HG02885 (cell line): ENCODE measurements around the gene DCAF17.
A peak's percentile ranks its signal among the peaks of the same experiment; 100 is the strongest.
"Not testable (repeated sequence)": the region's sequence is repeated elsewhere in the genome, so short reads cannot be mapped to it uniquely, and the experiment has no call there.

Experiments
- ATAC-seq: cut with Tn5 transposase; IDR thresholded peaks from one replicate; pipeline ENCODE4 v1.9.1; 2021; ENCODE audit warnings: mild to moderate bottlenecking; ENCODE audit not compliant: unreplicated experiment, poor library complexity

The DCAF17 gene

GRCh38 chr2:171410101-171410500, 23.9 kb upstream of the DCAF17 start:
- ATAC-seq = no peak

DNA sequence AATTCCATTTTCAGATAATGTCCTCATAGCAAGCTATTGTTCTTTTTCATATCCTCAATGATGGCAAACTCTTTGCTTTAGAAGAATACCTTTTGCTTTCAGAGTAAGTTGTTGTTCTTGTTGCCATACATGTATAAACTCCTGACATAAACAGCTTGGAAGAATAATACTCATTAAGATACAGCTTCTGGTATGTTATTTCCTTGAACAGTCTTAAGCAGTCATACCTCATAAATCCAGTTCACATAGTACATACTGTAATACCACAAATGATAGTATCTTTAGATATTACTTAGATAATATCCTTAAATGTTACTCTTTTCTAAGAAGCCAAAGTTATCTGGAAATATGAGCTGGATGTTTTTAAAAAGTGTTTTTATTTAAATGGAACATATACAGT, 23.4 kb upstream of the DCAF17 start:
- no peak for ATAC-seq

GRCh38 chr2:171411214-171411613, 22.8 kb upstream of the DCAF17 start:
- ATAC-seq = no peak

DNA sequence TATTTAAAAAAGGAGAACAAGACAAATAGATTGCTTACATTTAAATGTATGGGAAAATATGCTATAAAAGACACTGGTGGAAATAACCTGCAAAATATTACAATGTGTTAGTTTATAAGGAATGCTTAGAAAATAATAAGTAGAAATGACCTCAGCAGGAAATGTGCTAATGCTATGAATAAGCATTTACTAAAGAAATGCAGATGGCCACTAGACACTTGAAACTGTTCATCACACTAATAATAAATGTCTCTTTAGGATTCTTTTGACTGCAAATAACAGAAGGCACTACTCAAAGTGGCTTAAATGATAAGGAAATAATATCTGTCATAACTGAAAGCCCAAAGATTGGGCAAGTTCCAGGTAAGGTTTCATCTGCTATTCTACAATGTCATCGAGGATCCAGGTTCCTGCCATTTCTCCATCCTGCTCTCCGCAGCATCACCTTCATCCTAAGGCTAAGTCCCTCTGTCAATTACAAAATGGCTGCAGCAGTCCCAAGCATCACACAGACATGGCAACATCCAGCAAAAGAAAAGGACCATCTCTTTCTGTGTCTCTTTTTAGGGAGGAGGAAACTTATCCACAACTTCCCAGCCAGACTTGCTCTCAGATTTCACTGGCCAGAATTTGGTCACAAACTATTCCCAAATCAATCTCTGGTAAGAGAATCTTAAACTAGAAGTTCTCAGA, 22.1 kb upstream of the DCAF17 start:
- no peak for ATAC-seq

GRCh38 chr2:171412571-171413175, 21.4 kb upstream of the DCAF17 start:
- ATAC-seq = no peak

GRCh38 chr2:171414645-171415044, 19.4 kb upstream of the DCAF17 start:
- ATAC-seq = not testable (repeated sequence)

DNA sequence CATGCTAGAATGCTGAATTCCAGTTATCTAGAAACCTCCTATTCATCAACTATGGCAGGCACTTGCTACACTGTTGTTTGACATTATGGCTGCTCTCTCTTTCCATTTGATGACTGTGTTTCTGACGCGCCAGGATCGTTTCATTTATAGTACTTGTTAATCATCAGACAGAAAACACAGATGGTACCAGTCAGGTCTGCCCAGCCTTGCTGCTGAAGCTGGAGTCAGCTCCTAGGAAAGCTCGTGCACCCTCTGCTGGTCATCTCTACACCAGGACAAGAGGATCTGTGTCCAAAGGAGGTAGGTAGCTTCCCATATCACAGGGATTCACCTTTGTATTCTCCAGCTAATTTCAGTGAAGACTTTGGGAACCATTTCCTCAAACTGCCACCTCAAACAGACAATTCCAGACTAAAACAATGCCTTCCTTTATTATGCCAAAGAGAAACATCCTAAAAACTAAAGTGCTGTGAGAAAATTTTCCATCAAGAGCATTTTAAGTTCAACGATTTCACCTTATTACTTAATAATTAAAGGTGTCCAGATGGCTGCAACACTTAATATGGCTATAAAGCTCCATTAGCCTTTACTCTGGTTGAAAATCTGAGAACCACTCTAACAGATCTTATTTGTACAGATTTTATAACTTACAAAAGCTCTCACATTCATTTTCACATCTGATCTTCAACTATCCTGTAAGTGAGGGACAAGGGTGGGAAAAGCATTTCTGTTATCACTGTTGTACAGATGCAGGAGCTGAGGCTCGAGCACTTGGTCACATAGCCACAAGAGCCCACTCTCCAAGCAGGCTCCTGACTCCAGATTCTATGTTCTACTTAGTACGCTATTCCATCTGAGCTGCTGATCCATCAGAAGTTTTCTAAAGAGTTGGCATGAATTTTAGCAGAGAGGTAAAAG, 17.8 kb upstream of the DCAF17 start:
- peak; percentile 93 for ATAC-seq

- no peak for ATAC-seq
Measured at GRCh38 chr2:171419333-171419732, 14.7 kb upstream of the DCAF17 start.

GRCh38 chr2:171420728-171421563, 13.1 kb upstream of the DCAF17 start:
- ATAC-seq = no peak

DNA sequence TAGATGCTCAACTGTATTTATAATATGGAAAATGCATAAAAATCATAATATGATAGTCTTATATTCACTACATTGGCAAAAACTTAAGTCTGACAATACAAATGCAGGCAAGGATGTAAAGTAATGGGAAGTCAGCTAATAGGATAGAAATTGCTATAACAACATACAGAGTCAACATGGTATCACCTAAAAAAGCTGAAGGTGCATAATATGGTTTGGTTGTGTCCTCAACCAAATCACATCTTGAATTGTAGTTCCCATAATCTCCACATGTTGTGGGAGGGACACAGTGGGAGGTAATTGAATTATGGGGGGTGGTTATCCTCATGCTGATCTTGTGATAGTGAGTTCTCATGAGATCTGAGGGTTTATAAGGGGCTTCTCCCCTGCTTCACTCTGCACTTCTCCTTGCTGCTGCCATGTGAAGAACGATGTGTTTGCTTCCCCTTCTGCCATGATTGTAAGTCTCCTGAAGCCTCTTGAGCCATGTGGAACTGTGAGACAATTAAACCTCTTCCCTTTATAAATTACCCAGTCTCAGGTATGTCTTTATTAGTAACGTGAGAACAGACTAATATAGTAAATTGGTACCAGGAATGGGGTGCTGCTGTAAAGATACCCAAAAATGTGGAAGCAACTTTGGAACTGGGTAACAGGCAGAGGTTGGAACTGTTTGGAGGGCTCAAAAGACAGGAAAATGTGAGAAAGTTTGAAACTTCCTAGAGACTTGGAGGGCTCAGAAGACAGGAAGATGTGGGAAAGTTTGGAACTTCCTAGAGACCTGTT, 11.1 kb upstream of the DCAF17 start:
- ATAC-seq = not testable (repeated sequence)

DNA sequence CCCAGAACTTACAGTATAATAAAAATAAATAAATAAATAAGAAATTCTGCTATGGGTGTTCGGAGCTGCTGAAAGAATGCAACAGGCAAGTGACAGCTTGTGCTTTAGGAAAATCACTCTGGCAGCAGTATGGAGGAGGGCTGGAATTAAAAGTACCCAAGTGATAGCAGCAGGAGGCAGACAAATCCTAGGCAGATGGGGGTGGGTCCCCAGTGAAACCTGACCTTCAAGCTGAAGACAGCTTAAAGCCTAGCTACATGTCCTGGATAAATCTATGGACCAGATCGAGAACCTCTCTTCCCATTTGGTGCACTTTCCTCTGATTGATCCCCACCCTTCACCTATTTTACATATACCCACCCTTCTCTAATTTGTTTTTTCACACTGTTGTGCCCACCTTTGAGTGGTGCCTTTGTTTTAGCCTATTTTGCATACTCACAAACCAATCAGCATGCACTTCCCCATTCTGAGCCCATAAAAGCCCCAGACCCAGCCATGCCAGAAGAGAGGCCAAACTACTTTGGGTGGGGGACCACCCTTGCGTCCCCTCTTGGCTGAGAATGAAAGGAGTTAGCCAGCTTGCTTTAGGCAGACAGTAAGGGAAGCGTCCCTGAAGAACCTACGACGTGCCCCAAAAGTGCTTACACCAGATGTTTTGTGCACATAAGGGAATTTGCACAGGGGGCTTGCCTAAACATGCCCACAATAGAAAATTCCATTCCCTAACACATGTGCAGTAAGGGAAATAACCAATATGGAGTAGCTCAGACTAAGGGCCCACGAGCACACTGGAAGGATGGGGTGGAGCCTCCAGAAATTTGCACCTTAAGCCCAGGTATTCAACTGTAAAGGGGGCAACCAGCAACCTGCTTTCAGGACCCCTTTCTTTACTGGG, 3.3 kb upstream of the DCAF17 start:
- ATAC-seq = no peak

DNA sequence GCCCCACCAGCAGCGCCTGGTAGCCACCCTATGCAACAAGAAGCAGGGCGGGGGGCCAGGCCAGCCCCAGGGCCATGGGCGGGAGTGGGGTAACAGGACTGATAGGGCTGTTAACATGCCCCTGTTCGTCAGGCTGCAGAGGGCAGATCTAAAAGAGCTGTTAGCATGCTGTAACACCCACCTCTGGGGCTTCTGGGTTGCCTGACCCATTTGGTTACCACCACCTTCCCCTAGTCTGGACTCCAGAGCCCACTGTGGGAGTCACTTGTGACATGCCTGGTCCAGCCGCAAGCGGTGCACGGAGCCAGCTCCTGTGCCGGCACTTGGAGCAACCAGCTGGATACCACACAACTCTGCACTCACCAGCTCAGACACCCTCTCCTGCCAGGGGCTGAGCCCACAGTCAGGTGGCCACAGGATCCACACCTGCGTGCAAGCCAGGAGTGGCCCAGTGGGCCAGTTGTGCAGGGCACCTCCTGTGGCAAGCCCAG, 2.3 kb upstream of the DCAF17 start:
- ATAC-seq = no peak

GRCh38 chr2:171432206-171432968, 1.6 kb upstream of the DCAF17 start:
- no peak for ATAC-seq

DNA sequence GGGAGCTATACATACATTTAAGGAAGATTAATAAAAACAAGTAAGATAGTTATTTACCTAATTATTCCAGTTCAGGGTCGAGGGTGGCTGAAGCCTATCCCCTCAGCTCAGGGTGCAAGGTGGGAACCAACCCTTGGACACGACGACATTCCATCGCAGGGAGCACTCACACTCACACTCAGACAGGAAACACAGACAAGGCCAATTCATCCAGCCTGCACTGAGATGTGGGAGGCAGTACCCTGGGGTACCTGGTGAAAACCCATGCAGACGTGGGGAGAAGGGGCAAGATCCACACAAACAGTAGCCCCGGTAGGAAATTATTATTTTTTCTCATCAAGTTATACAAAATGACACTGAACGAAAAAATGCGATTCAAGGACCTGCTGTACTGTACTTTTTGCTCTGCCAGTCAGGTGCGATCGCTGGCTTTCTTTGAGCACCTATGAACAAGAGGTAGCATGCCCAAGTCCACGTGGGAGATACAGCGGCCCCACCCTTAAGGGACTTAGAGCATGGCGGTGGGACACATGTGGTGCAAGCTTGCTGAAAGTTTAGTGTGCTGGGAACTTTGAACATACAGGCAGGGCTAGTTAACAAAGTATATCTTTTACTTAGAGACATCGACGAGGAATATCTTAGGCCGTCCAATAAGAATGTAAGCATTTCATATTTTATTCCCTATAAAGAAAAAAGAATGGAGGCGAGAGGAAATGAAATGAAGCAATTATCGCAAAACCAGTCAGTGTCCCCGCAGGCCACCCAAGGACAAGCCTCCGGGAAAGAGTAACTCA, 860 bp upstream of the DCAF17 start:
- no peak for ATAC-seq

- ATAC-seq = no peak
Measured at GRCh38 chr2:171433763-171434012, 338 bp upstream of the DCAF17 start, which contains the start of gene METTL8. METTL8 (minus strand) TSS chr2:171433990; CDS start chr2:171392185, 41,805 bp downstream.

DNA sequence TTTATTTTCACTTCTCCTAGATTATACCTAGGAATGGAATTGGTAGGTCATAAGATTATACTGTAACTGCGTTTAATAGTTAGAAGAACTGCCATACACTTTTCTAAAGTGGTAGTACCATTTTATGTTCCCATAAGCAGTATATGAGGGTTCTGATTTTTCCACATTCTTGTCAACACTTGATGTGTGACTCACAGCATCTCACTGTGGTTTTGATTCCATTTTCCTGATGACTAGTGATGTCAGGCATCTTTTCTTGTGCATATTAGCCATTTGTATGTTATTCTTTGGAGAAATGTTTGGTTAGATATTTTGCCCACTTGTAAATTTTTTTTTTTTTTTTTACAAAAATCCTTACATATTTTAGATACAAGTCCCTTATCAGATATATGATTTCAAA, 2.3 kb downstream of the DCAF17 start:
- ATAC-seq = no peak

DNA sequence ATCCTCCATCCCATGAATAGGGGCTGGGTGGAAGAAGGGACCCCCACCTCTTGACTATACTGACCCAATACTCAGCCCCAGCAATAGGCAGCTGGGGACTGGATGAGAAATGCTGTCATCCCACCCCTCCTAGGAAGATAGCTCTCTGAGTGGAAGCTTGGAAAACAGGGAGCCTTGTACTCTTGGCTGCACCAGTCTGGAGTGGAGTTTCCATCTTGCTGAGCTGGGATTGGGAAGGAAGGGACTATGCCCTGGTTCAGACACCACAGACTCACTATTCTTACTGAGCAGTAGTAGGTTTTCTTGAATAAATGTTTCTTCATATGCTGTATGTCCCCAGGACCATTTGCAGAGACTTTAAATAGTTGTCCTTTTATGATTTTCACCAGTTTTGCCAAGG, 7.4 kb downstream of the DCAF17 start:
- no peak for ATAC-seq
